NK-92 treated with Interleukin-12 subunit alpha and Interleukin-12 subunit beta, amount 100 ng/mL, for 24 hours (cell line): ENCODE results near the gene SLC9B2.

Source experiments
- DNase-seq: peaks from one replicate; lab custom pipeline; 2025; lab: John Stamatoyannopoulos, UW

SLC9B2 gene

DNA sequence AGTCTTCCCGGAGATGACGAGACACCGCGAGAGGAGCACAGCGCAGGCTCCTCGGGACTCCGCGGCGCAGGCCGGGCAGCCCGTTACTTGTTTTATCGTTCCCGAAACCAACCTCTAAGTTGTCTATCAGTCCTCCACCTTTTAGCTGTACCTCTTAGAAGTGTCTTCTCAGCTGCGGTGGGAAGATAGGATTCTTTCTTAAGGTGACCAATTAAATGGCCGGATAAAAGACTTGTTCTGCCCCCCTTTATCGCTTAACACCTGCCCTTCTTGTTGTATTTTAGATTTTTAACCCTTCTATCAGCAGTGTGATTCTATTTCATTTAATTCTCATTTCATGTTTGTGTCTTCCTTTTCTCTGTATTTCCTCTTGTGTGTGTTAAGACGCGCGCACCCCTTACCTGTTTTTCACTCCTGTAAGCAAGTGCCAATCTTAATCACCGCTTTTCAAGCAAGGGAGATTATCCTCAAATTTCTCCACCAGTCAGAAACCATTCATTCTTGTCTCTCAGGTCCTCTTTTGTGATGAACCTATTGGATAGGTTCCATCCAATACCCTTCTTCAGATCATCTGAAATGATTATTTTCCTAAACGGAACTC lies at the start of gene SLC9B2:
SLC9B2 (minus strand) TSS at position 15 of the 601 bp plus-strand sequence. CDS start 9,211 bp downstream, outside the sequence.
- DNase-seq: no peak

DNA sequence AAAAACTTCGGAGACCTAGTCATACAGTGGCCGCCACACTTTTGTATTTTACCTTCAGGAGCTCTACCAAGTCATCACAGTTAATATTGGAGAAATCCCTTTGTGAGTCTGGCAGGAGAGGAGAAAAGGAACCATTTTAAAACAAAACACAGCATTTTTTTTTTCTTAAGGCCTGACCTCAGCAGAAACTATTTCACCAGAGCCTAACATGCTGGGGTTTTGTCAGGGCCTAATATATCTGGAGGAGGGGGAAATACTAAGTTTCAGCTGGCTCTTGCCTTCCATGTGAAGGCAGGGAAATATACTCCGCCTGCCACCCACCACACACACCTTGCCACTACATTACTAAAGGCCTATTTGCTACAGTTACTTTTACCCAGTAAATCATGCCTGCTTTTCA lies 49.6 kb upstream of the SLC9B2 start:
- DNase-seq: no peak

DNA sequence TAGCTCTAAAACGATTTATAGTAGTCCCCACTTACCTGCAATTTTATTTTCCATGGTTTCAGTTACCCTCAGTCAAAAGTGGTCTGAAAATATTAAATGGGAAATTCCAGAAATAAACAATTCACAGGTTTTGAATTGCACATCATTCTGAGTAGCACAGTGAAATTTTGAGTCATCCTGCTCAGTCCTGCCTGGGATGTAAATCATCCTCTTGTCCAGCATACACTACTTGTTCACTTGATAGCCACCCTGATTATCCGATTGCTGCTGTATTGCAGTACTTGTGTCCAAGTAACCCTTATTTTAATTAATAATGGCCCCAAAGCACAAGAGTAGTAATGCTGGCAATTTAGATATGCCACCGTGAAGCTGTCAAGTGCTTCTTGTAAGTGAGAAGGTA lies 46.6 kb upstream of the SLC9B2 start:
- DNase-seq: no peak

- DNase-seq: no peak
Measured at GRCh38 chr4:103118166-103118565, 41.6 kb upstream of the SLC9B2 start.

- no peak for DNase-seq
Measured at GRCh38 chr4:103111598-103111997, 35.0 kb upstream of the SLC9B2 start.

DNA sequence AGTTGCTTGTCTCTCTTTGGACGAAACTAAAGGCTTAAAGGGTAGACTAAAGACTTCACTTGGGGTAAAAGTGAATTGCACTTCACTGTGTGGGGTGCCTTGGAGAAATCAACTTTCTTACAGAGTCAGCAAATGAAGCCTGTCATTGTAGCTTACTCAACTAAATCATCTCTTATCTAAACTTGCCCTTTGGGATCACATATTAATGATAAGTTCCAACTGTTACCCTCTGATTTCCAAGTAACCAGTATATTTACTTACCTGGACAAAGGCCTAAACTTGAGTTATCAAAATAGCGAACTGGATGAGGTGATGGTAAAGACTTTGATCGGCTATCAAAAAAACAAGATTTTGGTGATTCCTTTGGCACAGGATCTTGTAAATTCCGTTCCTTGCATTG lies 32.0 kb upstream of the SLC9B2 start:
- DNase-seq: no peak

- DNase-seq: no peak
Measured at GRCh38 chr4:103105558-103106356, 29.2 kb upstream of the SLC9B2 start.

DNA sequence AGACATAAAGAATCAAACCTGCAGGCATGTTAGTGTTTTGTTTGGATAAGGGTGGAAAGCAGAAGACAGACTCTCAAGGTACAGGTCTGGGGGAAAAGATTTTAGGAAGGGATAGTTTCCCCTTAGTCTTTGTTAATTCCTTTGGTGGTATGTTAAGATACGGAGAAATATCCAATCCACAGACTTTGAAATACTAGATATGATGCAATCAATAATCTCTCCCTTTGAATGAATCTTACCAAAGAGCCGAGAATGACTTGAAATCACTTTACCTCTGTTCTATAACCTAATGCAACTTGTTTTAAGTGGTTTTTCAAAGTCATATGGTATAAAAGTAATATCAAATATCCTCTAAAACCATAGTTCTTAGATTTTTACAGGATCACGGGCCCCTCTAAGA lies 28.3 kb upstream of the SLC9B2 start:
- no peak for DNase-seq

DNA sequence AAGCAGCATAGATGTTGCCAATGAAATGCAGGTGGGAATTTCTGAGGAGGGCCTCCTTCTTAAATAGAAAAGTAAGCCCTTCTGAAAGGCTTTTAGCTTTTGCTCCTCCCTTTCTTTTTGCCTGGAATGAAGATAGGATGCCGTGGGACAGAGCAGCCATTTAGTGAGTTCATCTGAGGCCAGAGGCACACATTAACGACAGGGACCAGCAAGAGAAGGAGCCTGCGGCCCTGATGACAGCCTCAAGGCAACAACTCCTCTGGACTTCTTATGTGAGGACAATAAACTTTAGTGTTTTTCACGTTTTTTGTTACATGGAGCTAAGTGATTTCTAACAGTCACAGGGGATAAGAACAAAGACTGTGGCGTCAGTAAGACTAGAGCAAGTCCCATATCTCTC lies 24.1 kb upstream of the SLC9B2 start:
- no peak for DNase-seq

DNA sequence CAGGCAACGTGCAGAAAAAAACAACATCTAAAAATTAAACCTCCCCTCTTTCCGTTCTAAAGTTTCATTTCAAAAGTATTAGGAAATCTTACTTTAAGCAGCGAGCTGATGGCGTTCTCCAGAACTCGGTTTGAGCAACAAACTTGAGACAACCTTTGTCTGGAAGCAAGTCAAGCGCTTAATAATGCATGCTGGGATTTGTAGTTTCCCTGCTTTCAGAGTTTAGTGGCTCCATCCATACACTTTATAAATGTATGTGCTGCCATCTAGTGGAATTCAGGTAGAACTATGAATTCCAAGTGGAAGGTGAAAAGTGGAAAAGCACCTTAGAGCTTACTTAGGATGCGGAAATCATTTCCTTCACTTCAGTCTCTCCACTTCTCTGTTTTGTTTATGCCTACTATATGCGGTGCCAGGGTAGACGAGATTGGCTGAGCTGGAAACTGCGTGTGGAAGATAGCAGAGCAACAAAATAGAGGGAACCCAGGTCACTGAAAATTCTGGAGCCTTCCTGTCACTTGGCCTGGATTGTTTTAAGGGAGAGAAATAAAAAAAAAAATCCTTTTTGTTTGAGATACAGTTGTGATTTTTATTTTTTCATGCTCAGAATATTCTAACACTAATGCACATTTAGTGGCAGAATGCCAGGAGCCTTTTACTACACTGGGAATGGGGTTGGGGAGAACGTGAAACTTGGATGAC lies 23.3 kb upstream of the SLC9B2 start, which contains the start of gene BDH2:
BDH2 (minus strand) TSS at position 144 of the 702 bp plus-strand sequence. CDS start 3,580 bp downstream, outside the sequence.
- DNase-seq: peak; percentile 1

- DNase-seq: no peak
Measured at GRCh38 chr4:103098756-103099440, 22.3 kb upstream of the SLC9B2 start.

- no peak for DNase-seq
Measured at GRCh38 chr4:103098341-103098740, 21.8 kb upstream of the SLC9B2 start.

- DNase-seq: no peak
Measured at GRCh38 chr4:103097112-103097511, 20.6 kb upstream of the SLC9B2 start.

GRCh38 chr4:103095080-103095479 lies 18.5 kb upstream of the SLC9B2 start:
- DNase-seq: no peak

GRCh38 chr4:103092245-103092644 lies 15.7 kb upstream of the SLC9B2 start:
- no peak for DNase-seq

DNA sequence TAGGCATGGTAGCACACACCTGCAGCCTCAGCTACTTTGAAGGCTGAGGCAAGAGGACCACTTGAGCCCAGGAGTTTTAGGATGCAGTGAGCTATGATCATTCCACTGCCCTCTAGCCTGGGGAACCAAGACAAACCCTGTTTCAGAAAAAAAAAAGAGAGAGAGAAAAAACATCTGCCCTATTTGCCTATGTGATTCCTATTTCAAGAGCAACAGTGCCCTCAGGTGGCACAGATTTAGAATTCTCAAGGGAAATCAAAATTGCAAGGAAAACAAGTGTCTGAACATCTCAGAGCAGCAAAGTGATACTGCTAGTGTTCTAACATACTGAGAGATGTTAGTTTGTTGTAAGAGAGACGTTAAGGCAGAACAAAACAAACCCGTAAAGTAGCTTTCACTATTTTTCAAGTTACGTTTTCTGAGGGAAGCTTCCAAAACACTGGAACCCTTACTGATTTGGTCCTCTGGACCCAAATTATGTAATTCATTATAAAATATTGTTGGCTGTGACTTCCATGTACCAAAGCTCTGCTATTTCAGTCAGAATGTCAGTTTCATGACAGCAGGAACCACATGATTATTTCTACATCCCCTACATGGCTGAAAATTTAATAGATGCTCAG lies 15.2 kb upstream of the SLC9B2 start:
- no peak for DNase-seq

- DNase-seq: no peak
Measured at GRCh38 chr4:103089481-103089880, 12.9 kb upstream of the SLC9B2 start.

DNA sequence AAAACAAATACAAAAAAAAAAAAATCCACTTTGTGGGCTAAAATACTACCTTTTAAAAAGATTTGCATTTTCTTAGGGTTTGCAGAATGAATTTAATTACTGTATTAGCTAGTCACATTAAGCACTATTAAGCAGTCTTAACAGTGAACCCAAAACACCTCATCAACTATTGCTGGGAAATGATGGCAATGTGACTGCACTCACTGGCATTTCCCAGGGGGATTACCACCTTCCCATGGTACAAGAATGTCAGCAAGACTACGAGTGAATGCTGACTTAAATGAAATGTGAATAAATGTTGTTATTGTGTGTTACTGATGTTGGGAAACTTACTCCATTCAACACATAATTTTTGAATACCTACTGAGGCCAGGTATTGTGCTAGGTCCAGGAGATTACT lies 10.0 kb upstream of the SLC9B2 start:
- DNase-seq: no peak

DNA sequence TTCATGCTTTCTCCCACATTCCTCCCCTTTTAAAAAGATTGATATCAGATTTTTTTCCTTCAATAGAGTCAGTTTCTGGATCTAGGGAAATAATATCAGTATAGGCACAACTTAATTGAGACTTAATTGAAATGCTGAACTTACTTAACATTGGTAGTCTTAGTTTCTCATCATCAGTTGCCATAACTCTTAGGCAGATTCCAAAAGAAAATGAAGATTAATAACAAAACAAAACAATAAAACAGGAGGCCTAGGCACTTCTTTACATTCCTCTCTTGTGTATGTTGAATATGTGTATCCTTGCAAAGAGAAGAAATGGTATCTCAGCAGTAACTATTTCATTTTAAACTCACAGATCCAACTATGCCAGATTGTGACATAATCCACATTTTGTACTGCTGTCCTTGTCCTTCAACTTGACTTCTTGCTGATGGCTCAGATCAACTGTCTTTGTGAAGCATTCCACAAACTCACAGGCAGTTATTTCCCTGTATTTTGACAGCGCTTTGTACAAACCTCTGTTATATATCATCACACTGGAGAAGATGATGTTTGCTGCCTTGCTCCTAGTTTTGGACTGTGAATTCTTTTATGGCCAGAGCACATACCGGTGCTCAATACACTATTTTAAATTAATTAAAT lies 9.1 kb upstream of the SLC9B2 start:
- no peak for DNase-seq

DNA sequence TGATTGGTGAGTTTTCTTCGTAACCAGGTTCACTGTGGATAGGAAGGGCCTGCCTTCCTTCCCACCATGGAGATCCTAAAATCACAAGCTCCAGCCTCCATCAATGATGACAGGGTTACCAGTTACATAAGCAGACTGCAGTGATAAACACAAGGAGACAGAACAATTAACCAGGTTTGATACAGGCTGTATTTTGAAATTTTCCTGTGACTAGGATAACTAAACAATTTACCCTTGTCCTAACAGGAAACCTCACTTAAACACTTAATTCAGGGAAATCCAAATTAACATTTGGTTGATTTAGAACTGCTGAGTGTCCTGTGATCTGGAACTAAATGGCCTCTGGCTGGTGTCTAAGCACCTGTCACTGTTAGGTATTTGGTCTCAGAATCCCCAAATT lies 3.1 kb upstream of the SLC9B2 start:
- no peak for DNase-seq
